ENCODE results near the gene CACNA1S.

The CACNA1S gene

DNA sequence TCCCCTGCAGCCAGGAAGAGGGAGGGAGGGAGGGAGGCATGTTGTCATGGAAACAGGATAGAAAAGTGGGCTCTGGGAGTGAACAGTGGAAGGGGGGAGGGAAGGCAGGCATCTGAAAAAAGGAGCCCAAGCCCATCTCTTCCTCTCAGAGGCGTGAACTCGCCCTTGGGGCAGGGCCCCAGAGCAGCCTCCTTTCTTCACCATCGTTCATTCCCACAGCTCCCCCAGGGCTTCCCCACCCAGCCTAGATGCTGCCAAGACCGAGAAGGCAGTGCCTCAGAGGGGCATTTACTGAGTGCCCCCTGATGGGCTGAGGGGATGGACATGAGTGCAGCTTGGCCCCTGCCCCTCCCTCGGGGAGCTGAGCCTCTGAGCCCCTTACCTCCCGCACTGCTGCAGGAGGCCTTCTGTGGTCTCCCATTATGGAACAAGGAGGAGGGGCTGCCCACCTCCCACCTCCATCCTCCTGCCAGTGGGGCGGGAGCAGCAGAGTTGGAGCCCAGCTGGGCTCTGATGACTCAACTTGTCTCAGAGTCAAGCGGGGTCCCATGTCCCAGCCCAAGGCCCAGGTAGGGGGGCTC lies 49.6 kb downstream of the CACNA1S start:
- no peak for DNase-seq (ENCODE audit: low spot score)

DNA sequence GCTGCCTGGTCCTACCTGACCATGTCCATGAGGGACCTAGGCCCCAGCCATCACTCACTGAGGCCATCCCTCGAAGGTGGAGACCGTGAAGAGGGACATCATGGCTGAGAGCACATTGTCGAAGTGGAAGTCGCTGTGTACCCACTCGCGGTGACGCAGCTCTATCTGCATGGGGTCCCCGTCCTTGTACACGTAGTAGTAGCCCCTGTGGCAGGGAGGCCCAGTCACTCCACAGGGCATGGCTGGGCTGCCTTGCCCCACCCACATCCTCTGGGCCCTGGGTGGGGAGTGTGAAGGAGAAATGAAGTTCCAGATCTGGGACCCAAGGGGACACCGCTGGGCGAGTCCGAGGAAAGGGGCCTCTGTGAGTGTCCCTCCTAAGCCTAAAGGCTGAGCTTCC lies 50.3 kb downstream of the CACNA1S start:
- DNase-seq (ENCODE audit: low spot score) = no peak

DNA sequence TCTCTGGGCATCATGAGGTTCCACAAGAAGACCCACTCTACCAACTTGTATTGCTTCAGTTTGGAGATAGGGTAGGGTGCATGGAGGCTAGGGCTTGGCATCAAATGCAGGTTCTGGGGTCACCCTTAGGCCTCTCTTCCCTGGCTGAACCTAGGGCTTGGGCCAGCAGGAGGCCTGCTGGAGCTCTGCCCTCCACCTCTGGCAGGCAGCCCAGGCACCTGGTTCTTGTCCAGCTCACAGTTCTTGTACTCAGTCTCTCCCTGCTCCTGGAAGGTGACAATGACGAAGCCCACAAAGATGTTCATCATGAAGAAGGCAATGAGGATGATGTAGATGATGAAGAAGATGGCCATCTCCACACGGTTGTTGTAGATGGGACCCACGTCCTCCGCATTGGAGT lies 51.2 kb downstream of the CACNA1S start:
- no peak for DNase-seq (ENCODE audit: low spot score)

DNA sequence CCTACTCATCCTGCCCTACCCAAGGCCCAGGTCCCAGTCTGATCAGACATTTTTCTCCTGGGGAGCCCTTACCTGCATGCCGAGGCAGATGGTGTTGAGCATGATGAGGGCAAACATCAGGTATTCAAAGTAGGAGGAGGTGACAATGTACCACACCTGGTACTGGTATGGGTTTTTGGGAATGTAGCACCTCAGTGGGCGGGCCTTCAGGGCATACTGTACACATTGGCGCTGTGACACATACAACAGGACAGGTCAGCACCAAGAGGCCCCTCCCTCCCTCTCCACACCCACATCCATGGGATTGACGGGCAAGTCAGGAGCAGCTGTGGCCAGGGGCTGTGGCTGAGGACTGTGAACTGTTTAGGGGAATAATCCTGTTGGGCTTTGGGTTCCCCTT lies 51.6 kb downstream of the CACNA1S start:
- DNase-seq (ENCODE audit: low spot score) = no peak

DNA sequence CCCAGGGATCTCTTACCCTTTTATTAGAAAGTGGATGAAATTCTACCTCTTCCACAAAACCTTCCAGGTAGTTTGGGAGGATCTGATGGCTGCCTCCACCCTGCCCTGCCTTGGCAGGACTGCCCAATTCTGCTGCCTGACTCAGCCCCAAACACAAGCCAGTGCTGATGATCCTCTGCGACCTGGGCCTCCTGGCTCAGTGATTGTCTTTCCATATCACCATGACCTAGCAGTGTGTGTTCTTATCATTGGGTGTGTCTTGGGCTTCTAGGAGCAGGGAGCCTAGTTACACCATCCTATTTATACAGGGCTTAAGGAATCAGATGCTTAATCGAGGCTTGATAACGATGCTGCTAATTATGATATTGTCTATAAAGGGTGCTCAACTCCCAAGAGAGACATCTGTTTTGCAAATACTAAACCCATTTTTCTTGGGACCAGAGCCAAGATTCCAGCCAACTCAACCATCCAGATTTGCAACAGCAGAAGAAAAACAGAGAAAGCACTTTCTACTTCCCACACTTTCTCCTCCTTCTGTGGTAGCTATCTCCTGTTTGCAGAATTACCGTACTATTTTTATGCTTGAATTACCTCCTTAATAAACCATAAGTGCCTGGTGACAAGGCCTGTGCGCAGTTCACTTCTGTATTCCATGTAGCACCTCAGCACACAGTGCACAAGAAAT lies 52.2 kb downstream of the CACNA1S start:
- DNase-seq (ENCODE audit: low spot score) = no peak

DNA sequence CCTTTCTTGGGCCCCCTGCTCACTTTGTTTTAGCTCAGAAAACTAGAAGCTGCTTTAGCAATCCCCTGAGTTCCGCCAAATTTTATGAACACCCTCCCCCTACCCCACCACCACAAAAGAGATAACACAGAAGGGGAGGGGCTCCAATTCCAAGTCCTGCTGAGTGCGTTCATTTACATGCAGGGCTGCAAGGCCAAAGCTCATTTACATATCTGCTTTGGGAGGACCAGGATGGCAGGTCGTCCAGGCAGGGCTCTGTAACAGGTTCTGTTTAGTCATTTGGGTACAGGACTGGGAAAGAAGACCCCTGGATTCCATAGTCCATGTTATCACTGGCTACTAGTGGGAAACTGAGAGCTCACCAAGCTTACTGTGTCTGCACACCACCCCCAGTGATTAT lies 52.8 kb downstream of the CACNA1S start:
- DNase-seq (ENCODE audit: low spot score) = no peak

DNA sequence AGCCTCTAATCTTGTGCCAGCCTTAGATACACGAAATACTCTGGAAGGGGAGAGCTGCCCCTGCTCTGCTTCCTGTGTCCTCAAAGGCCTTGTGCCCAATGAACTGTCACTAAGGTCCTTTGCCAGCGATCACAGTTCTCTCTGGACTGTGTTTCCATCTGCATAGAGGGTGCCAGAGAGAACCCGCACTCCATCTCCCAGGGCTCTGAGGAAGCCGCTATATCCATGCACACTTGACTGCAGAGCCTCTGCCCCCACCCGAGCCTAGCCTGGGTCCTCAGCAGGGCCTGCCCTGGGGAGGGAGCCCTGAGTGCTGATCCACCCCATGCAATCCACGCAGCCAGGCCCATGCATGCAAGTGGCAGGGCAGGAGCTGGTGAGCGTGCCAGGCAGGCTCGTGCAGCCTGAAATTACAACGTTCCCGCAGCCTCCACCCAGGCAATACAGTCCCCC lies 58.1 kb downstream of the CACNA1S start:
- no peak for DNase-seq (ENCODE audit: low spot score)

DNA sequence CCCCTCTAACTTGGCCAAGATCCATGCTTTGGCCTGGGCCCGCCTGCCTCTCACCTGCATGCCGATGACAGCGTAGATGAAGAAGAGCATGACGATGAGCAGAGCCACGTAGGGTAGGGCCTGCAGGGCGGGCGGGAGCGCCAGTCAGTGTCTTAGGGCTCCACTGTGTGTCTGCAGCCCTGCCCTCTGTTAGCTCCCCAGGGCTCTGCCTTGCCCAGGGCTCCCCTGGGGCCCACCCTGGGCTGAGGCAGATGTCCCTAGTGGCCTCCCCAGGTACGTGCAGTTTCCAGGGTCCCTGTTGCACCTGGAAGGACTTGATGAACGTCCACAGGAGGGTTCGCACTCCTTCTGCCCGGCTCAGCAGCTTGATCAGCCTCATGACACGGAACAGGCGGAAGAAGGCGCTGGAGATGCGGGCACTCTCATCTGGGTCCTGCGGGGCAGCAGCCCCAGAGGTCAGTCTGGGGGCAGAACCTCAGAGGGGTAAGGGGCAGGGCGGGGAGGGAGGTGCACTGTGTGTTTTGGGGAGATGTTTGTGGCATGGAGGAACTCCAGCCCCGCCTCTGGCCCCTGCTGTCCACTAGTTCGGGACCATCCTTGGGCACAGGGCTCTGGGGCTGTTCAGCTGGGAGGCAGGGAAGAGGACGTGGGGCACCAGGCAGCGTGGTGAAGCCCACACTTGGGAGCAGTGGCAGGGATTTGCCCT lies 58.9 kb downstream of the CACNA1S start:
- DNase-seq (ENCODE audit: low spot score) = no peak

DNA sequence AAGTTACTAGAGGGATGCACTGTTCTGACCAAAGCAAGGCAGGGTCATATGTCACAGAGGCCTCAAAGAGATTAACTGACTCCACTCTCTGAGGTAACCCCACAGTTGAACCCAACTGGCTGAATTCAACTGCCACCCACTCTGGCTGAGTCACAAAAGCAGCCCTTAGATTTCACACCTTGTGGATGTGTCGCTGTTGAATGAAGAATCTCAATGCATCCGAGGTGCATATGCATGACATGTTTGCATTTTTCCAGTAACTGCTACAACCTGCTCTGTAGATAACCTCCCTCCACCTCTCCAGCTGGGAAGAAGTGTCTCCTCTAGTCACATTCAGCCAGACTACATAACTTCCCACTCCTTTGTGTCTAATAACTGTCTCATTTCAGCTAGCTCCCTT lies 60.8 kb downstream of the CACNA1S start:
- DNase-seq (ENCODE audit: low spot score) = no peak

DNA sequence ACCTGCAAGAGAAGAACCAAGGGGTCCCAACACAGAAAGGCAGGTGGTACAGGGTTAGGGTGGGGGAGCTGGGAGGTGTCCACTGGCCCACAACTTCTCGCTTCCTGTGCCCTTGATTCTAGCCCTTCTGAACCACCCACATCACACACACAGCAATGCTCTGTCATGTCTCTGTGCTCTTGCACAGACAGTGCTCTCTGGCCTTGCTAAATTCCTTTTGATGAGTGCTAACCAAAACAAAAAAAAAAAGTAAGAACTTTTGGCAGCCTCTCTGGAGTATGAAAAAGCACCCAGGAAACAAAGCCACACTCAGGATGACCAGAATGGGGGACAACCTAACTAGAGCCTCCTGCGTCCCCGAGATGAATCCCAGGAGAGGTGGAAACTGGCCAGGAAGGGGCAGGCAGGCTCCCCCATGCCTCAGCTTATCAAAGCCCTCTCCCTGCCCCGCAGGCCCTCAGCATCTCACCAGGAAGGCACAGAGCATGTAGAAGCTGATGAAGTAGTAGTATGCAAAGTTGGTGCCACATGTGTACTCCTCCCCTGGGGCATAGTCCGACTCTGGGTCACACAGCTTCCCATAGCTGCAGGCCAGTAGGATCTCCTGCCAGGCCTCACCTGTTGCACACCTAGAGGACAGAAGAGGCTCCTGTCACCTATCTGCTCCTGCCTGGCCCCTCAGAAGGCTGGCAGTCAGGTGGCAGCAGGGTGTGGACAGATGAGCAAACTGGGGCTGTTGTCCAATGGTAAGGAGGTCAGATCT lies 61.5 kb downstream of the CACNA1S start:
- DNase-seq (ENCODE audit: low spot score) = no peak

DNA sequence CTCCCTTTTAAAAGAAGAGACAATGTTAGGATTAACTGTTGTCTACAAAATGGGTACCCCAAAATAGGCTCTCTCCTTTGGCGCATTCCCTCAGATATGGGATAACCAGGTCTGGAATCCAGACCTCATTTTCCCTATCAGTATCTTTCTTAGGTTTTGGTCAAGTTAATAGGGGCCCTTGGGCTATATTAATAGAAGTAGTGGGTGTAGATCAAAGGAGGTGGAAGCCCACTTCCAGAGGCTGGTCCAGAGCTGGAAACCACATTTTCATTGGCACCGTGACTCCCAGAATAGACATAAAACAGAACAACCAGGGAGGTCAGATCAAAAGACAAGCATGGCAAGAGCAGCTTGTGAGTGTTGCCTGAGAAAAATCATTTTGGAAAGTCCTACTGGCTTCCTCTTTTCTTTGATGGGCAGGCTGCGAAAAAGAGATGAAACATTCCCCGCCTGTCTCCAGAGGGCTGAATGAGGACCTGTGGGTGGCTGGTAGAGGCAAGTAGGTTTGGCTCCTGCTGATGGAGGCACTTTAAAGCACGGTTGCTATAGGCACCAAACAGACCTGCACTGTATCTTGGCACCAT lies 62.9 kb downstream of the CACNA1S start:
- no peak for DNase-seq (ENCODE audit: low spot score)

DNA sequence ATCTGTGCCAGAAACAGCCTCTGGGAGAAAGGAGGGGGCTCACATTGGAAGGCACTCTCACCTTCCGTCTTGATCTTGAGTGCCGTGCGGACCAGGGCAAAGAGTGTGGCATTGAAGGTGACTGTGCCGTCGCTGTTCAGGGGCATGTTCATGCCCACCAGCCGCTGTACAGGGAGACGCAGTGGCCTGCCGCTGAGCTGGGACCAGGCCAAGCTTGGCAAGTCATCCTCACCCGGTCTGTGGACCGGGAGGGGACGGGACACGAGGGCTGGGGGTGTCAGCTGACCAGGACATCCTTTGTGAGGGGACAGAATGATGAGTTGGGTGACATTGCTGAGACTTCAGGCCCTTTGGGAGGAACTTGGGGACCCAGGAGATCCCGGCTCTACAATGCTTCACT lies 63.7 kb downstream of the CACNA1S start:
- no peak for DNase-seq (ENCODE audit: low spot score)

DNA sequence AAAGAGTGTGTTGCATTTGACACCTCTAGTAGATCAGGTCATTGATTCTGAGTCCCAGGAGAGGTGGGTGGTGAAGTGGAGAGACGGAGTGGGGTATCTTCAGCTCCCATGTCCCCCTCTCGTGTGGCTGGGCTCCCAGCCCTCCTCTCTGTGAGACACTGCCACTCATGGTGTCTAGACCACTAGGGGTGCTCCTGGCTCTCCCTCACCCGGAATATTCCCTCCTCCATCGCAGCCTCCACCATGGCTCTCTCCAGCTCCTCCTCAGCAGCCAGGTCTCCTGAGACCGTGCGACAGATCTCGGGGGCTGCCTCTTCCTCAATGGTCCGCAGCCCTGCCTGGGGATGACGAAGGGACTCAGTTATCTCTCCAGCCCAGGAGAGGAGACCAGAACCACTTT lies 68.1 kb downstream of the CACNA1S start:
- DNase-seq (ENCODE audit: low spot score) = no peak

DNA sequence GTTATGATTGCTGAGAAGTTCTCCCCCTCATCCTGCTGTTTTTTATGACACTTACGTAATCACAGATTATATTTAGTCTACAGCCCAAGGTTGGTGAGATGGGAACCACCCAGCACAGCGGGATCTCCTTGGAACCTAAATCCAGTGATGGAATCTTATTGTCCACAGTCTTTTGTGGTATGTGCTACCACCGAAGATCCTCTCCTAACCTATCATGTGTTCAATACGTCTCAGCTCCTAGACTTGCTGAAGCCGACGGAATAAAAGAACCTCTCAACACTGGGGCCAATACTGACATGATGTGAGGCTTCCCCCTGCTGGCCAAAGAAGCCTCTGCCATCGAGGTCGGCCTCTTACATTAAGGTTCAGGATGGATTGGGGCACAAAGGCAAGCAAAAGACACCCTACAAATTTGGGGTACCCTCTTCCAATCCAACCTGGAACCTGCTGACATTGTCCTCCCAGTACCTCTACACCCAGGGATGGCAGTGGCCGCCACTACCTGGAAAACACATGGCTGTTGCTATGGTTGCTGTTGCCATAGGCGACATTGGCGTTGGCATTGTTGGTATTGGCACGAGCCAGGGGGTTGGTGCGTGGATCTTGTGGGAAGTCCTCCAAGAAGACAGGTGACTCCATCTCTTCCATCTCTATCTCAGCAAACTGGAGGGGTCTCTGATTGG lies 69.3 kb downstream of the CACNA1S start:
- no peak for DNase-seq (ENCODE audit: low spot score)

DNA sequence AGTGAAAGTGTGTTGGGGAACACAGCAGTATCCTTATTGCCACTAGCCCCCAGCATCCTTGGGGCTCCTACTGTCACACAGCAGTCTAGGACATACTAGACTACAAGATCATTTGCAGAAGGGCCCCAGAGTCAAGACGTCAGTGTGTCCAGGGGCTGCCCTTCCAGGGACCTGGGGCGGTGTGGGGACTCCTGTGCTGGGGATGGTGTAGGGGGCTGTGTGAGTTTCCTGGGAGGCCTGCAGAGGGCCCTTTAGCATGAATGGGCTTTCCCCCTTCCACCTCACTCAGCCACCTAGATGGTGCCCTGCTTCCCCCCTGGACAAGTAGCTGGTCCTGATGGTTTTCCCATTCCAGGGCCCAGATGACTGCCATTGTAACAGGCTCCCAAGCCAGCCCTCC lies 71.2 kb downstream of the CACNA1S start:
- DNase-seq (ENCODE audit: low spot score) = no peak

DNA sequence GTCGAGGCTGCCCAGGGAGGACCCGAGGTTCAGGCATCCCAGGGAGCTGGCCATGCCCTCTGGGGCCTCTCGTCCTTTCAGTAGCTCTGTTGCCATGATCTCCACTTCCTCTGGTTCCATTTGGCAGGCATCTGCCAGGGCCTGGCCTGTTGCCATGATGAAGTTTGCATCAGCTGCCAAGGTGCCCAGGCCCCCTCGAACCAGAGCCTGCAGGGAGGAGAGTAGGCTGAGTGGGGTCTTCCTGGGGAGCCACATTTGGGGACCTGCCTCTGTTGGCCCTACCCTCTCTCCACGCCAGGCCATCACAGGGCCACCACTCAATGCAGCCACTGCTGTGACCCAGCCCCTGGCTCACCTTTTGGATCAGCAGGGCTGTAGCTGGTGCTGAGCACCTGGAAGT lies 72.3 kb downstream of the CACNA1S start:
- no peak for DNase-seq (ENCODE audit: low spot score)

DNA sequence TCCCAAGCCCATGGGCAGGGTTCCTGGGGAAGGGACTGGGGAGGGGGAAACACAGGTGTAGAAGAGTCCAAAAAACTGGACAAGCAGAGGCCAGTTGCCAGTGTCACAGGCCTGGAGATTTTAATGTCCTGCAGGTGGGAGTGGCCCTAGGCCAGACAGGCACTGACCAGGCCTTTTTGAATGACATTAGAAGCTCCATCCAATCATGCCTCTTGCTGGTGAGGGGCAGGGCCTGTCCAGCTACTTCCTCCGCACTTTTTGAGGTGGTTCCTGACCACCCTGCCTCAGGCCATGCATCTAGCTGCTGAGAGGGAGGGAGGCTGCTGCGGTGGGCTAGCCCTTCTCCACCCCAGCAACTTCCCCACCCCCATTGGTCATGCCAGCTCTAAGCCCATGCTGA lies 72.8 kb downstream of the CACNA1S start:
- no peak for DNase-seq (ENCODE audit: low spot score)

DNA sequence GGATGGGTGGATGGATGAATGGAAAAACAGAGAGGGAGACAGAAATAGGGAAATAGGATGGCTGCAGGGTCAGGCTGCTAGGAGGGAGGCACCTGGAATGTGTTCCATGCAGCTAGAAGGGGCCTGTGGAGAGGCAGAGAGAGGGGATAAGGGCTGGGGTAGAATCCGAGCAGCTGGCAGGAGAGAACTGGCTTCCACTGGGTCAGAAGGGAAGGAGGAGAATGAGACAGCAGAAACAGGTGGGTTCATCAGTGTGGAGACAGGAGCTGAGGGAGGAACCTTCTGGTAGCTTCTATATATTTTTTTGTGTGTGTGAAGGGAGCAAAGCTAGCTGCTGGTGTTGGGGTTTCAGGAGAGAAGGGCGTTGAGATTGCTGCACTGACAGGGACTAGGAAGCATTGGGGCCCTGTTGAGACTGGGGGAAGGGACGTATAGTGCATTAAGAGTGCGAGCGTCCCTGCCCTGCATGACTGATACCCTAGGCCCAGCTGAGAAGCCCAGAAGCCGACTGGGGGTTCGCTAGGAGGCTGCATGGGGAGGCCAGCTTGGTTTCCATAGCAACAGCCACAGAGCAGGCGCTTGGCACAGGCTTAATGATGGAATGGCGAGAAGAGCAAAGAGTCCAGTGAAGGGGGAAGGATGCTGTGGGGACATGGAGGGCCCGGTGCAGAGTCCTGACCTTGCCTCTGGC lies 73.9 kb downstream of the CACNA1S start:
- DNase-seq (ENCODE audit: low spot score) = no peak

DNA sequence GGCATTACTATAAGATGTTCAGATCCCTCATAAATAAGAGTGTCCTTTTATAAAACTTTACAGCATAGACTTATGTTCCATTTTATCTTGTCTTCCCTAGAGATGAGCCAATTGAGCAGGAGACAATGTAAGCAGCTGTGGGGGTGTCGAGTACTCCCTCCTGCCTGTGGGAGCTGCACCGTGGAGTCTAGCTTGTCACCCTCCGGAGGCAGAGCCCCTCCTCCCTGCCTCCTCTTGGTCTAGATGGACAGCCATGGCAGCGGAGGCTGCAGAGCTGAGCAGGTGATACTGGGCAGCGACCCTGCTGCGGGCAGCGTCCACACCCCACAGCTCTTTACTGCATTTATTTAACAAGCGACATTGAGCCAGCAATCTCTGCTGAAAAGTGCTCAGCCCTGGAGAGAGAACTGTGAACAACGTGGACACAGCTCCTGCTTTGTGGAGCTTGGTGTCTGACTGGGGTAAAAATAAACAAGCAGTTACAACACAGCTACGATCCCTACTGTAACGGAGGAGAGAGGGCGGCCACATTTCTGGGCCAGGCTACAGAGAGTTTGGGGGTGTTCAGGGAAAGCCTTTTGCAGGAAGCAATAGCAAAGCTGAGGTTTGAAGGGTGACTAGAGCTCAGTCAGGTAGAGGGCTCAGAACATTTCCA lies 75.9 kb downstream of the CACNA1S start:
- no peak for DNase-seq (ENCODE audit: low spot score)

DNA sequence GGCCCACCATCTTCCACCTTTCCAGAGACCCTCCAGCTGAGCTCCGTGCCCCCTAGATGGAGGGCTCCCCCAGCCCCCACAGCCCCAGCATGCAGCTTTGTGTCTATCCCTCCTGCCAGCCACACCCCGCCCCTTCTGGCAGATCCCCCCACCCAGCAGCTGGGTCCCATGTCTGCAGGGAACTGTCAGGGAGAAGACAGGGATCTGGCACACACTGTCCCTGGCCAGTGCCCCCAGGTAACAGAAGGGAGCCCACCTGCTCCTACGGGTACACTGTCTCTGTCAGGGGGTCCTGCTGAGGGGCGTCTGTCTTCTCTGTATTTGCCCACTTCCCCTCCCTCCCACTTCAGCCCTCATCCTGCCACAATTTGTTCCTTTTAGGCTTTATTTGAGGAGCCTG lies 77.6 kb downstream of the CACNA1S start:
- DNase-seq (ENCODE audit: low spot score) = no peak

DNA sequence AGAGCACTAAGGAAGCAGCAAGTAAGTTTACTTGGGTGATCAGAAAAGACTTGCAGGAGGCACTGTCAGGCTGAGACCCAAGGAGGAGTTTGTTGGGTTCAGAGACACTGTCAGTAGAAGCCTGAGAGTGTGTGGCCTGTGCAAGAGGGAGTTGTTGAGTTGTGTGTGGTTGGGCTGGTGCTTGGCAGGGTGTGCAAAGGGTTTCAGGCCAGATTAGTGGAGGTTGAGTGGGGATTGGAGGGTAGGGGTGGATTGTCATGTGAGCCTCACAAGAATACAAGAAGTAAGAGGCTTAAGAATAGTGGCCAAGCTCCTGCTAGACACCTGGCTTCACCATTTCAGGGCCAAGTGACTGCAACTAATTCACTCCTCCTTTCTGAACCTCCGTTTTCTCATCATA lies 79.8 kb downstream of the CACNA1S start:
- DNase-seq (ENCODE audit: low spot score) = no peak

Measured in left forelimb (tissue), 1 donor.